HepG2 (cell line): Measurements from ENCODE around the gene ANAPC2. TPM values are rescaled to one million over a fixed set of nuclear protein-coding genes. Genes with fewer than 3 reads are reported as not detected.

ENCODE experiments used
- AGO2 ChIP-seq: fragments of 200-400 bp; formaldehyde crosslinking; optimal IDR thresholded peaks from 2 replicates; pipeline ENCODE3; 2017; ENCODE audit warnings: mild to moderate bottlenecking, low read depth, low read length, moderate library complexity
- AKNA ChIP-seq: sonication (generic); formaldehyde crosslinking; IDR thresholded peaks from 2 replicates; pipeline ENCODE4 v1.4.0; 2020; ENCODE audit warnings: missing genetic modification reagents, borderline replicate concordance
- ARID5B ChIP-seq: IDR thresholded peaks from 2 replicates; pipeline ENCODE4 v1.4.0; 2020; ENCODE audit warnings: mild to moderate bottlenecking, missing genetic modification reagents
- HIC2 ChIP-seq: sonication (generic); formaldehyde crosslinking; IDR thresholded peaks from 2 replicates; pipeline ENCODE4 v1.9.0; 2022; ENCODE audit warnings: low read depth, missing genetic modification reagents
- MED1 ChIP-seq: sonication (generic); formaldehyde crosslinking; IDR thresholded peaks from 2 replicates; pipeline ENCODE4 v1.4.0; 2020; ENCODE audit warnings: missing genetic modification reagents
- NFYC ChIP-seq: IDR thresholded peaks from 2 replicates; pipeline ENCODE4 v1.6.1; 2016; ENCODE audit warnings: missing genetic modification reagents, missing compliant biosample characterization
- polyA plus RNA-seq, 8 experiments: library from polyadenylated mRNA; depleted of rRNA in 3 of 8; stranded (reverse) in 7 of 8; unstranded in 1 of 8; fragments of >200 nt; fragmentation: Illumina TruSeq in 4 of 8; extraction: Trizol in 4 of 8; gene quantifications; 2 replicates each; pipeline versions ENCODE4 v1.2.1 to v1.2.3, GENCODE V29; 2011 to 2016; ENCODE audit warnings: low read depth in 4 of 8, missing spikeins in 1 of 8, mixed read lengths in 1 of 8; ENCODE audit not compliant: insufficient read depth in 1 of 8
- total RNA-seq, 5 experiments: library from RNA; depleted of rRNA; stranded (reverse); fragments of >200 nt; fragmentation: Illumina TruSeq; extraction: Trizol; gene quantifications; 2 replicates each; pipeline ENCODE4 v1.2.3, GENCODE V29; 2016; ENCODE audit warnings: low read depth in 1 of 5
- TF ChIP-seq, protein P1 (sequence below): sonication (generic); formaldehyde crosslinking; conservative IDR thresholded peaks from 2 replicates; pipeline ENCODE4 v1.4.0; 2020; ENCODE audit warnings: mild to moderate bottlenecking, missing genetic modification reagents, moderate library complexity
- TF ChIP-seq, protein P2 (sequence below): IDR thresholded peaks from 2 replicates; pipeline ENCODE4 v1.6.1; 2016

The ANAPC2 gene
- total and polyA plus RNA-seq, 2 of the 13 experiments (the other 11 are each of a cell fraction or from before 2014, with no cell fraction given): 12.3 to 15.4 TPM

GRCh38 chr9:137198051-137198901, 9.9 kb upstream of the ANAPC2 start (continued):
- TF ChIP-seq ARID5B: peak; percentile 49; the same call in 1 of the 2 replicates
- TF ChIP-seq AGO2: peak; percentile 80
- TF ChIP-seq AKNA (CRISPR knock-in tag): no peak
- no peak for TF ChIP-seq HIC2 (CRISPR knock-in tag)
- TF ChIP-seq MED1: peak; percentile 38; the same call in 1 of the 2 replicates
- TF ChIP-seq, protein P1, sequence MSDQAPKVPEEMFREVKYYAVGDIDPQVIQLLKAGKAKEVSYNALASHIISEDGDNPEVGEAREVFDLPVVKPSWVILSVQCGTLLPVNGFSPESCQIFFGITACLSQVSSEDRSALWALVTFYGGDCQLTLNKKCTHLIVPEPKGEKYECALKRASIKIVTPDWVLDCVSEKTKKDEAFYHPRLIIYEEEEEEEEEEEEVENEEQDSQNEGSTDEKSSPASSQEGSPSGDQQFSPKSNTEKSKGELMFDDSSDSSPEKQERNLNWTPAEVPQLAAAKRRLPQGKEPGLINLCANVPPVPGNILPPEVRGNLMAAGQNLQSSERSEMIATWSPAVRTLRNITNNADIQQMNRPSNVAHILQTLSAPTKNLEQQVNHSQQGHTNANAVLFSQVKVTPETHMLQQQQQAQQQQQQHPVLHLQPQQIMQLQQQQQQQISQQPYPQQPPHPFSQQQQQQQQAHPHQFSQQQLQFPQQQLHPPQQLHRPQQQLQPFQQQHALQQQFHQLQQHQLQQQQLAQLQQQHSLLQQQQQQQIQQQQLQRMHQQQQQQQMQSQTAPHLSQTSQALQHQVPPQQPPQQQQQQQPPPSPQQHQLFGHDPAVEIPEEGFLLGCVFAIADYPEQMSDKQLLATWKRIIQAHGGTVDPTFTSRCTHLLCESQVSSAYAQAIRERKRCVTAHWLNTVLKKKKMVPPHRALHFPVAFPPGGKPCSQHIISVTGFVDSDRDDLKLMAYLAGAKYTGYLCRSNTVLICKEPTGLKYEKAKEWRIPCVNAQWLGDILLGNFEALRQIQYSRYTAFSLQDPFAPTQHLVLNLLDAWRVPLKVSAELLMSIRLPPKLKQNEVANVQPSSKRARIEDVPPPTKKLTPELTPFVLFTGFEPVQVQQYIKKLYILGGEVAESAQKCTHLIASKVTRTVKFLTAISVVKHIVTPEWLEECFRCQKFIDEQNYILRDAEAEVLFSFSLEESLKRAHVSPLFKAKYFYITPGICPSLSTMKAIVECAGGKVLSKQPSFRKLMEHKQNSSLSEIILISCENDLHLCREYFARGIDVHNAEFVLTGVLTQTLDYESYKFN (CRISPR knock-in tag): 0 out of 2 replicates have a peak, but pooled peaks have one; percentile 22
- TF ChIP-seq, protein P2, sequence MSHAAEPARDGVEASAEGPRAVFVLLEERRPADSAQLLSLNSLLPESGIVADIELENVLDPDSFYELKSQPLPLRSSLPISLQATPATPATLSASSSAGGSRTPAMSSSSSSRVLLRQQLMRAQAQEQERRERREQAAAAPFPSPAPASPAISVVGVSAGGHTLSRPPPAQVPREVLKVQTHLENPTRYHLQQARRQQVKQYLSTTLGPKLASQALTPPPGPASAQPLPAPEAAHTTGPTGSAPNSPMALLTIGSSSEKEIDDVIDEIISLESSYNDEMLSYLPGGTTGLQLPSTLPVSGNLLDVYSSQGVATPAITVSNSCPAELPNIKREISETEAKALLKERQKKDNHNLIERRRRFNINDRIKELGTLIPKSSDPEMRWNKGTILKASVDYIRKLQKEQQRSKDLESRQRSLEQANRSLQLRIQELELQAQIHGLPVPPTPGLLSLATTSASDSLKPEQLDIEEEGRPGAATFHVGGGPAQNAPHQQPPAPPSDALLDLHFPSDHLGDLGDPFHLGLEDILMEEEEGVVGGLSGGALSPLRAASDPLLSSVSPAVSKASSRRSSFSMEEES: peak; percentile 68; the same call in 1 of the 2 replicates
- 0 out of 2 replicates have a peak, but pooled peaks have one; percentile 18 for TF ChIP-seq NFYC (CRISPR knock-in tag)
